NCI-H2196 (cell line): ENCODE data around the gene GARIN5A.

Source experiments
- DNase-seq: peaks from one replicate; lab custom pipeline; 2025; ENCODE audit not compliant: unreplicated experiment; lab: John Stamatoyannopoulos, UW

Gene GARIN5A

GRCh38 chr19:50435627-50436026, 41.0 kb downstream of the GARIN5A start:
- DNase-seq: no peak

GRCh38 chr19:50435221-50435620, 41.4 kb downstream of the GARIN5A start:
- DNase-seq: no peak

GRCh38 chr19:50434525-50434924, 42.1 kb downstream of the GARIN5A start:
- DNase-seq: peak; percentile 31

- DNase-seq: no peak
These were observed 43.2 kb downstream of the GARIN5A start for GRCh38 chr19:50433201-50434180.

- DNase-seq: peak; percentile 39
These were observed 44.2 kb downstream of the GARIN5A start, which contains the start of gene MYBPC2 for GRCh38 chr19:50432221-50433028. TSS of gene MYBPC2 (plus strand) at chr19:50432892. CDS start at chr19:50432954, 62 bp downstream.

- peak; percentile 87 for DNase-seq
These were observed 45.1 kb downstream of the GARIN5A start for GRCh38 chr19:50431343-50432220.

GRCh38 chr19:50430888-50431342, 45.7 kb downstream of the GARIN5A start:
- no peak for DNase-seq

- DNase-seq: no peak
These were observed 47.7 kb downstream of the GARIN5A start for GRCh38 chr19:50428772-50429463.

GRCh38 chr19:50427997-50428425, 48.6 kb downstream of the GARIN5A start:
- DNase-seq: no peak

- DNase-seq: no peak
These were observed 49.2 kb downstream of the GARIN5A start for GRCh38 chr19:50427318-50427925.

- DNase-seq: no peak
These were observed 51.1 kb downstream of the GARIN5A start for GRCh38 chr19:50425581-50425980.

GRCh38 chr19:50423279-50424113, 53.2 kb downstream of the GARIN5A start:
- DNase-seq: no peak

- DNase-seq: no peak
These were observed 54.0 kb downstream of the GARIN5A start for GRCh38 chr19:50422397-50423278.

- DNase-seq: no peak
These were observed 55.8 kb downstream of the GARIN5A start for GRCh38 chr19:50420808-50421207.

GRCh38 chr19:50420127-50420526, 56.5 kb downstream of the GARIN5A start:
- no peak for DNase-seq

- DNase-seq: no peak
These were observed 57.0 kb downstream of the GARIN5A start for GRCh38 chr19:50419580-50420035.

GRCh38 chr19:50419022-50419579, 57.5 kb downstream of the GARIN5A start:
- no peak for DNase-seq
